ENCODE data around the gene MRPL49. TPM values are rescaled to one million over a fixed set of nuclear protein-coding genes. Genes with fewer than 3 reads are reported as not detected.

MRPL49 gene
- polyA plus RNA-seq, 2 of the 4 experiments (the other 2 are of a cell fraction), result 55.5 to 65.5 TPM

GRCh38 chr11:65095974-65096806, 25.9 kb upstream of the MRPL49 start, which contains the start of gene VPS51 (continued):
- no peak for TF ChIP-seq ZNF302 (CRISPR knock-in tag; IDR thresholded peaks at IDR 0.05)
- TF ChIP-seq HOXA7 (CRISPR knock-in tag; IDR thresholded peaks at IDR 0.05), result 0 out of 2 replicates have a peak, but pooled peaks have one; percentile 29
- TF ChIP-seq EHMT2 (IDR thresholded peaks at IDR 0.05; ENCODE audit: low read depth), result no peak
- TF ChIP-seq FOXS1 (CRISPR knock-in tag; IDR thresholded peaks at IDR 0.05), result 0 out of 2 replicates have a peak, but pooled peaks have one; percentile 49
- TF ChIP-seq FOSB (CRISPR knock-in tag; IDR thresholded peaks at IDR 0.05), result no peak
- no peak for TF ChIP-seq CTCF (IDR thresholded peaks at IDR 0.05)
- no peak for TF ChIP-seq CHD2 (IDR thresholded peaks at IDR 0.05; ENCODE audit: low read length, partially characterized antibody)
- TF ChIP-seq RCOR1 (IDR thresholded peaks at IDR 0.05; ENCODE audit: low read depth, low read length), result no peak
- no peak for TF ChIP-seq NR3C1 (IDR thresholded peaks at IDR 0.05)
- TF ChIP-seq PHF8 (IDR thresholded peaks at IDR 0.05; ENCODE audit: borderline replicate concordance, low read depth), result peak; percentile 97
- TF ChIP-seq SMC3 (IDR thresholded peaks at IDR 0.05), result no peak
- peak; percentile 71; the same call in 1 of the 2 replicates for TF ChIP-seq HOXB5 (CRISPR knock-in tag; IDR thresholded peaks at IDR 0.05)
- TF ChIP-seq ATOH8 (CRISPR knock-in tag; IDR thresholded peaks at IDR 0.05; ENCODE audit: low read depth), result no peak
- TF ChIP-seq E2F6 (IDR thresholded peaks at IDR 0.05; ENCODE audit: borderline replicate concordance, low read depth), result peak; percentile 56; the same call in 1 of the 2 replicates
- no peak for TF ChIP-seq BHLHE40 (IDR thresholded peaks at IDR 0.05; ENCODE audit: low read depth, low read length)
- no peak for TF ChIP-seq SREBF2 (IDR thresholded peaks at IDR 0.05)
- peak; percentile 69; the same call in 2 of the 3 replicates for TF ChIP-seq BCL3 (IDR thresholded peaks at IDR 0.05)
- peak; percentile 80; the same call in 1 of the 2 replicates for TF ChIP-seq TP53 (CRISPR knock-in tag; IDR thresholded peaks at IDR 0.05)
- TF ChIP-seq EHF (CRISPR knock-in tag; IDR thresholded peaks at IDR 0.05), result peak; percentile 40; the same call in 1 of the 2 replicates
- 0 out of 2 replicates have a peak, but pooled peaks have one; percentile 56 for TF ChIP-seq RARB (CRISPR knock-in tag; IDR thresholded peaks at IDR 0.05)
- peak; percentile 69; the same call in 1 of the 2 replicates for TF ChIP-seq MYC (IDR thresholded peaks at IDR 0.05; ENCODE audit: borderline replicate concordance, low read length)
- TF ChIP-seq ESRRA (IDR thresholded peaks at IDR 0.05; ENCODE audit: borderline replicate concordance, low read length), result peak; percentile 49; the same call in 1 of the 2 replicates
- TF ChIP-seq POLR2AphosphoS2 (conservative IDR thresholded peaks at IDR 0.05; ENCODE audit: low read length), result no peak
- peak; percentile 59; the same call in 1 of the 2 replicates for TF ChIP-seq GATA3 (IDR thresholded peaks at IDR 0.05; ENCODE audit: borderline replicate concordance)
- TF ChIP-seq EP300 (IDR thresholded peaks at IDR 0.05), result no peak; a peak in 1 of 5 replicates
- TF ChIP-seq MAFK (IDR thresholded peaks at IDR 0.05; ENCODE audit: partially characterized antibody), result no peak
